Astrocyte of the spinal cord (primary cell): ENCODE results near the gene SPAG8.

ENCODE experiments used
- DNase-seq: peaks from one replicate; pipeline ENCODE4 v3.0.0; 2011; ENCODE audit warnings: low read depth, low spot score
- H3K4me3 ChIP-seq: 2 replicates; pipeline ENCODE4 v1.5.1; 2011; ENCODE audit warnings: low read depth, mild to moderate bottlenecking, low read length, moderate library complexity
- CTCF ChIP-seq: IDR thresholded peaks from 2 replicates; pipeline ENCODE4 v1.5.1; 2012; ENCODE audit warnings: low read depth, mild to moderate bottlenecking, low read length, inconsistent platforms
- in situ Hi-C: cut with HindIII; loops from 2 replicates; pipeline ENCODE4 v1.10.0; 2017; ENCODE audit warnings: low sequenced_read_pairs

Gene SPAG8

GRCh38 chr9:35792024-35792813, 19.8 kb downstream of the SPAG8 start:
- in situ Hi-C loops, result no loop called here
- TF ChIP-seq CTCF, result no peak
- H3K4me3 ChIP-seq, result peak overlapping the region; percentile 53
- DNase-seq, result no peak

GRCh38 chr9:35791297-35791921, 20.7 kb downstream of the SPAG8 start, which contains the start of gene NPR2:
TSS of gene NPR2 (plus strand) at chr9:35791591. CDS start at chr9:35792409, 818 bp downstream.
- DNase-seq, result no peak
- in situ Hi-C loops, result no loop called here
- peak within 1 kb of the TSS; percentile 53 for H3K4me3 ChIP-seq
- no peak for TF ChIP-seq CTCF

DNA sequence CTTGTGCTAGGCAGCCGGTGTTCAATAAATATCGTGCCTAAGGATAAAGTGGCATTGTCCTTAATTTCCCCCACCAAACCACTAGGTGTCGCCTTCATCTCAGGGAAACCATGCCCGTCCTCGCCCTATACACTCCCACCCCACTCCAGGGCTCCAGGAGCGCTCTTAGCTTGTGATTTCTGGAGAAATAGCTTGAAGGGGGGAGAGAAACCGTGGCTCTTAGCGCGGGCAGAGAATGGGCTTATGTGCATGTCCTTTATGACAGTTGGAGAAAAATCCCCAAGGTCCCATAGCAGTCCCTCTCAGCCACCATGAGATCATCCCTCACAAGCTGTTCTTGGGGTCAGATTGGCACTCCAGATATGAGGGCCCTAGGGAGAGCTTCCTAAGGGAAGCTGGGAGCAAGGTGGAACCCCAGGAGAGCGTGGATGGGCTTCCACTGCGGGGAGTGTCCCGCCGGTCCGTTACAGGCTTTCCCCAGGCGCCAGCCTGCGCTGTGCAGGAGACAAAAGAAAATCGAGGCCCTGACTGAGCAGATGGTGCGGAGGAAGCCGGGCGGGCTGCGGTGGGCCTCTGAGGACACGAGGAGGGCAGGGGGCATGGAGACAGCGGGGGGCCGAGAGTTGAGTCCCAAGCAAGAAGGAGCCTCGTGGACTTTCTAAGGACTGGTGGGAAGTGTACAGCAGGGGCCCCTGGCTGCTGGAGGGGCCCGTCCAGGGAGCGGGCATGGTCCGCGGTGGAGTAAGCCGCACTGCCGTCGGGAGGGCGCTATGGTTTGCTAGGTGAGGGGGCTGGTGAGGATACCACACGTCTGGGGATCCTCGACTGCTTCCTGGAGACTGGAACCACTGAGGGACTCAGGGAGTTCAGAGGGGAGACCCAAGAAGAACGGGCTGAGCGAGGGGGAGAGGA, 21.4 kb downstream of the SPAG8 start:
- DNase-seq, result peak; percentile 83
- TF ChIP-seq CTCF, result peak; percentile 79
- in situ Hi-C loops, result no loop called here
- peak overlapping the region; percentile 26 for H3K4me3 ChIP-seq

DNA sequence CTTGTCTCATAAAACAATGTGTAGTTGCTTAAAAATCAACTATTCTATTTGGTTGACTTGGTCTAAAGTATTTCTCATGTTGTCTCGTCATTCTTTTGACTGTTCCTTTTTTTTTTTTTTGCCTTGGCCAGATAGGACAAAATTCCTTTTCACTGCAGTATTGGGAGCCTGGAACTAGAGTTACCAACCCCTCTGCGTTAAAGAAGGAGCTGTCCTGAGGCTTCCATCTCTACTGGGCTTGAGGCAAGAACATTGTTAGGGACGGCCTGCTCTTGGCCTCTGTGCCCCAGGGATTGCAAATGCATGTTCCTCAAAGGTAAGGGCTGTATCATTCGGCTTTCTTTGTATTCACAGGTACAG, 22.1 kb downstream of the SPAG8 start:
- no peak for DNase-seq
- no peak for TF ChIP-seq CTCF
- in situ Hi-C loops, result no loop called here
- H3K4me3 ChIP-seq, result no peak overlapping the region

DNA sequence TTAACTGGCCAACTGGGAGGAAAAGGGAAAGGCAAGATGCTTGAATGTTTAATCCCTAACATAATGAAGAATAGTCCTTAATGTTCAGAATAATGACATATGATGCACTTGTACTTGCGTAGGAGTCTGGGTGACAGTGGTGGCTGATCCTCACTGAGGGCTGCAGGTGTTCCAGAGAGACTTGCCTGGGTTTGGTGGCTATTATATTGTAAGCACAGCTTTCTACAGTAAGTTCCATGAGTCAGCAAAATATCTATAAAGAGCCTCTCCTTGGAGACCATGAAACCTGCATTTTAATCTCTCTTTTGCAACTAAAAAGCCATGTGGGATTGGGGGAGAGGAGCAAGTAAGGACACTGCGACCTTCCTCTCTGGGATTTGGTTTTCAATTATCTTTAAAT, 22.5 kb downstream of the SPAG8 start:
- no peak for DNase-seq
- no peak for TF ChIP-seq CTCF
- no peak overlapping the region for H3K4me3 ChIP-seq
- in situ Hi-C loops, result no loop called here

- no peak overlapping the region for H3K4me3 ChIP-seq
- no peak for TF ChIP-seq CTCF
- in situ Hi-C loops, result no loop called here
- DNase-seq, result no peak
These were observed 28.6 kb downstream of the SPAG8 start for GRCh38 chr9:35783418-35783817.
